ENCODE data around the gene LRRC63. TPM values are rescaled to one million over a fixed set of nuclear protein-coding genes. Genes with fewer than 3 reads are reported as not detected.

LRRC63 gene
- polyA plus RNA-seq, 2 donors, result 0.01 TPM; not detected in 1

Other genes starting within 250 kb of the LRRC63 start
- 10 to 100 TPM in 1 of 2 donors, 1 to 10 TPM in 1; 7.9 to 10.3 TPM for gene ZC3H13, start 159.2 kb upstream of the LRRC63 start, polyA plus RNA-seq
- gene CPB2, start 106.9 kb upstream of the LRRC63 start, polyA plus RNA-seq, result not detected
- 1 to 10 TPM; 3.1 to 7.6 TPM for gene LCP1, start 29.8 kb upstream of the LRRC63 start, polyA plus RNA-seq
- under 1 TPM; 0.26 to 0.28 TPM for gene RUBCNL, start 175.3 kb downstream of the LRRC63 start, polyA plus RNA-seq